Superior temporal gyrus (tissue), 1 donor: ENCODE data around the gene SNTB2.

ENCODE experiments used
- DNase-seq: peaks from one replicate; pipeline ENCODE4 v3.0.0-alpha.2; 2016; ENCODE audit errors: extremely low spot score

SNTB2 gene

GRCh38 chr16:69180011-69180338, 7.0 kb upstream of the SNTB2 start:
- DNase-seq: no peak

- peak; percentile 4 for DNase-seq
Observed at GRCh38 chr16:69182730-69183416, 4.1 kb upstream of the SNTB2 start.

GRCh38 chr16:69187446-69188235, 677 bp downstream of the SNTB2 start:
- no peak for DNase-seq

- DNase-seq: peak; percentile 62
Observed at GRCh38 chr16:69188236-69188549, 1.2 kb downstream of the SNTB2 start.

GRCh38 chr16:69188716-69189115, 1.8 kb downstream of the SNTB2 start:
- no peak for DNase-seq

GRCh38 chr16:69190046-69190588, 3.2 kb downstream of the SNTB2 start:
- no peak for DNase-seq

GRCh38 chr16:69190598-69190997, 3.6 kb downstream of the SNTB2 start:
- no peak for DNase-seq

GRCh38 chr16:69191136-69191535, 4.2 kb downstream of the SNTB2 start:
- no peak for DNase-seq

GRCh38 chr16:69193855-69194254, 6.9 kb downstream of the SNTB2 start:
- DNase-seq: no peak

- no peak for DNase-seq
Observed at GRCh38 chr16:69194488-69194887, 7.5 kb downstream of the SNTB2 start.

GRCh38 chr16:69195369-69196029, 8.5 kb downstream of the SNTB2 start:
- peak; percentile 65 for DNase-seq

- DNase-seq: no peak
Observed at GRCh38 chr16:69197573-69197972, 10.6 kb downstream of the SNTB2 start.

GRCh38 chr16:69199382-69199781, 12.4 kb downstream of the SNTB2 start:
- peak; percentile 14 for DNase-seq

GRCh38 chr16:69201291-69201690, 14.3 kb downstream of the SNTB2 start:
- no peak for DNase-seq

GRCh38 chr16:69201787-69202186, 14.8 kb downstream of the SNTB2 start:
- DNase-seq: no peak

GRCh38 chr16:69204172-69204571, 17.2 kb downstream of the SNTB2 start:
- no peak for DNase-seq

GRCh38 chr16:69209735-69210134, 22.8 kb downstream of the SNTB2 start:
- DNase-seq: no peak

- no peak for DNase-seq
Observed at GRCh38 chr16:69217433-69217832, 30.5 kb downstream of the SNTB2 start.

GRCh38 chr16:69219279-69219678, 32.3 kb downstream of the SNTB2 start:
- DNase-seq: no peak

GRCh38 chr16:69223882-69224281, 36.9 kb downstream of the SNTB2 start:
- DNase-seq: no peak

- DNase-seq: no peak
Observed at GRCh38 chr16:69225121-69225520, 38.2 kb downstream of the SNTB2 start.

- no peak for DNase-seq
Observed at GRCh38 chr16:69233124-69233523, 46.2 kb downstream of the SNTB2 start.

- DNase-seq: no peak
Observed at GRCh38 chr16:69234460-69234859, 47.5 kb downstream of the SNTB2 start.
